Activated B cell treated with CpG ODN at 0.5 μM for 24 hours (primary cell): ENCODE results near the gene SLC3A2. TPM values are rescaled to one million over a fixed set of nuclear protein-coding genes. Genes with fewer than 3 reads are reported as not detected.
A peak's percentile ranks its signal among the peaks of the same experiment; 100 is the strongest.

ENCODE experiments used
- ATAC-seq: fragments of 200-7000 bp; cut with Tn5 transposase; one replicate; pipeline ENCODE4 v1.10.0; 2021; ENCODE audit warnings: low read depth, mild to moderate bottlenecking, moderate library complexity
- CTCF ChIA-PET: fragments of 350-600 bp; sonication (Branson Sonifier 250); formaldehyde crosslinking; loops from one replicate; lab custom pipeline; 2021; ENCODE audit warnings: antibody characterized with exemption; lab: Charles Lee
- POLR2A ChIA-PET: fragments of 350-600 bp; sonication (Branson Sonifier 250); formaldehyde crosslinking; loops from one replicate; lab custom pipeline; 2021; ENCODE audit warnings: antibody characterized with exemption; lab: Charles Lee
- DNase-seq: peaks from one replicate; pipeline ENCODE4 v3.0.0; 2022
- H3K27ac Mint-ChIP-seq: one replicate; pipeline ENCODE4 v1.8.0; 2020; ENCODE audit warnings: mixed read lengths
- H3K27me3 Mint-ChIP-seq: one replicate; pipeline ENCODE4 v1.8.0; 2021; ENCODE audit warnings: mixed read lengths
- H3K36me3 Mint-ChIP-seq: one replicate; pipeline ENCODE4 v1.8.0; 2021; ENCODE audit warnings: low read depth, mixed read lengths
- H3K4me1 Mint-ChIP-seq: one replicate; pipeline ENCODE4 v1.8.0; 2021; ENCODE audit warnings: mixed read lengths
- H3K4me3 Mint-ChIP-seq: one replicate; pipeline ENCODE4 v1.8.0; 2020; ENCODE audit warnings: mild to moderate bottlenecking, mixed read lengths
- H3K9me3 Mint-ChIP-seq: one replicate; pipeline ENCODE4 v1.8.0; 2020; ENCODE audit warnings: mixed read lengths
- CTCF ChIP-seq: fragments of 200-600 bp; IDR thresholded peaks from one replicate; pipeline ENCODE4 v1.8.0; 2022; ENCODE audit warnings: antibody characterized with exemption, mild to moderate bottlenecking
- intact Hi-C: fragments of 100-400 bp; cut with micrococcal nuclease; formaldehyde crosslinking; loops from one replicate; pipeline ENCODE4 v1.15.1; 2024
- total RNA-seq: library from RNA; stranded (reverse); gene quantifications from 2 replicates; pipeline ENCODE4 v1.2.3, GENCODE V29; 2022

SLC3A2 gene
- total RNA-seq, 1 donor from 2014 or later = 274 TPM

GRCh38 chr11:62905296-62905695, 24.6 kb downstream of the SLC3A2 start:
- ATAC-seq (no peak), DNase-seq (no peak)
- H3K27me3 Mint-ChIP-seq = peaks cover 25% of the 10 kb centered on the region
- H3K9me3 Mint-ChIP-seq = no peaks in the 10 kb centered on the region
- H3K36me3 Mint-ChIP-seq = no peaks in the 10 kb centered on the region
- H3K4me1 Mint-ChIP-seq = no peaks in the 10 kb centered on the region
- ChIA-PET CTCF (interaction anchor here (0.8 to 6.8 kb wide), 20 partner anchors 9 to 130 kb away, joined by 3 to 227 read pairs (median 6); no protein-coding TSS in a partner anchor), POLR2A (no interaction called here)
- TF ChIP-seq CTCF = no peak
- H3K27ac Mint-ChIP-seq = no peak overlapping the region
- intact Hi-C loops = loop anchor here (10.0 kb wide), 1 partner anchor 730 kb away; no protein-coding TSS in a partner anchor
- H3K4me3 Mint-ChIP-seq = no peak overlapping the region

- peak; percentile 69 for ATAC-seq
- peak; percentile 91 for TF ChIP-seq CTCF
- Mint-ChIP-seq H3K27me3 (peaks cover 25% of the 10 kb centered on the region), H3K36me3 (no peaks in the 10 kb centered on the region), H3K4me3 (no peak overlapping the region), H3K9me3 (no peaks in the 10 kb centered on the region), H3K27ac (no peak overlapping the region), H3K4me1 (no peaks in the 10 kb centered on the region)
- CTCF ChIA-PET = interaction anchor here (0.8 to 6.8 kb wide), 21 partner anchors 8 to 129 kb away, joined by 3 to 227 read pairs (median 5); no protein-coding TSS in a partner anchor
- POLR2A ChIA-PET = interaction anchor here (0.7 kb wide), 1 partner anchor 24 kb away, joined by 3 read pairs; no protein-coding TSS in a partner anchor
- DNase-seq = peak; percentile 63
- intact Hi-C loops = loop anchor here (1.0 to 10.0 kb wide), 3 partner anchors 69 to 729 kb away; no protein-coding TSS in a partner anchor
Measured at GRCh38 chr11:62905927-62906531, 25.3 kb downstream of the SLC3A2 start.

- ATAC-seq (no peak), DNase-seq (no peak)
- H3K4me3 Mint-ChIP-seq = no peak overlapping the region
- no peaks in the 10 kb centered on the region for H3K36me3 Mint-ChIP-seq
- intact Hi-C loops = loop anchor here (10.0 kb wide), 1 partner anchor 726 kb away; no protein-coding TSS in a partner anchor
- ChIA-PET CTCF (interaction anchor here (1.2 to 6.8 kb wide), 2 partner anchors 67 to 112 kb away, joined by 7 to 227 read pairs; no protein-coding TSS in a partner anchor), POLR2A (no interaction called here)
- H3K27ac Mint-ChIP-seq = no peak overlapping the region
- no peaks in the 10 kb centered on the region for H3K4me1 Mint-ChIP-seq
- no peak for TF ChIP-seq CTCF
- H3K27me3 Mint-ChIP-seq = peaks cover 35% of the 10 kb centered on the region
- H3K9me3 Mint-ChIP-seq = no peaks in the 10 kb centered on the region
Measured at GRCh38 chr11:62908468-62909072, 27.9 kb downstream of the SLC3A2 start.

GRCh38 chr11:62909107-62909894, 28.6 kb downstream of the SLC3A2 start:
- ATAC-seq (peak; percentile 47), DNase-seq (no peak)
- intact Hi-C loops = loop anchor here (10.0 kb wide), 1 partner anchor 726 kb away; no protein-coding TSS in a partner anchor
- ChIA-PET POLR2A (no interaction called here), CTCF (interaction anchor here (1.2 to 6.8 kb wide), 2 partner anchors 66 to 112 kb away, joined by 7 to 227 read pairs; no protein-coding TSS in a partner anchor)
- H3K9me3 Mint-ChIP-seq = no peaks in the 10 kb centered on the region
- no peaks in the 10 kb centered on the region for H3K4me1 Mint-ChIP-seq
- no peak overlapping the region for H3K4me3 Mint-ChIP-seq
- H3K36me3 Mint-ChIP-seq = no peaks in the 10 kb centered on the region
- peaks cover 30% of the 10 kb centered on the region for H3K27me3 Mint-ChIP-seq
- no peak for TF ChIP-seq CTCF
- no peak overlapping the region for H3K27ac Mint-ChIP-seq
